ENCODE results near the gene BARX2.

DNA sequence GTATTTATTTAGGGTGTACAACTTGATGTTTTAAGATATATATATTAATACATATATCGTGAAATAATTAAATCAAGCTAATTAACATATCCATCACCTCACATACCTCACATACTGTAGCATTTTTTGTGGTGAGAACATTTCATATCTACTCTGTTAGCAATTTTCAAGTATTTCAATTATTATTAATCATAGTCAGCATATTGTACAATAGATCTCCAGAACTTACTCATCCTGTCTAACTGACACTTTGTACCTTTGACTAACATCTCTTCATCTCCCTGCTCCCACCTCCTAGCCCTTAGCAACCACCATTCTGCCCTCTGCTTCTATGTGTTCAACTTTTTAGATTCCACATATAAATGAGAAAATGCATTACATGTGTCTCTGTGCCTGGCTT lies 108.4 kb downstream of the BARX2 start:
- no peak for TF ChIP-seq POLR2A (IDR thresholded peaks at IDR 0.05; ENCODE audit: low read depth, low read length)
- TF ChIP-seq TAF1 (IDR thresholded peaks at IDR 0.05; ENCODE audit: low read depth, low read length): no peak
- TF ChIP-seq SPI1 (IDR thresholded peaks at IDR 0.05; ENCODE audit: low read depth, low read length): no peak

Data from GM12891 (cell line).